ENCODE results near the gene OR2T27. TPM values are rescaled to one million over a fixed set of nuclear protein-coding genes. Genes with fewer than 3 reads are reported as not detected.

OR2T27 gene
- total RNA-seq, 4 donors from 2014 or later = not detected

GRCh38 chr1:248696774-248697173 lies 41.4 kb upstream of the OR2T27 start:
- H3K4me3 ChIP-seq (ENCODE audit: low read depth, poor library complexity, severe bottlenecking) = no peak overlapping the region
- 71 to 74% methylated on average over 3 of the region's 3 CpGs for WGBS, 2 donors
- DNase-seq (ENCODE audit: low spot score in 2 of 2) = no peak
- no peak for TF ChIP-seq POLR2A (IDR thresholded peaks at IDR 0.05)
- no peak for TF ChIP-seq CTCF (IDR thresholded peaks at IDR 0.05)
- intact Hi-C loops (cut with DNase I; ENCODE audit: low total_unique reads) = no loop called here

- no peak overlapping the region for H3K4me3 ChIP-seq (ENCODE audit: low read depth, poor library complexity, severe bottlenecking)
- 68 to 74% methylated on average over 3 of the region's 3 CpGs for WGBS, 2 donors
- intact Hi-C loops (cut with DNase I; ENCODE audit: low total_unique reads) = no loop called here
- no peak for DNase-seq (ENCODE audit: low spot score in 2 of 2)
- TF ChIP-seq POLR2A (IDR thresholded peaks at IDR 0.05) (no peak), CTCF (IDR thresholded peaks at IDR 0.05) (no peak)
These were observed 40.9 kb upstream of the OR2T27 start for GRCh38 chr1:248696261-248696660.

GRCh38 chr1:248695451-248696132 lies 40.3 kb upstream of the OR2T27 start:
- intact Hi-C loops (cut with DNase I; ENCODE audit: low total_unique reads) = no loop called here
- no peak overlapping the region for H3K4me3 ChIP-seq (ENCODE audit: low read depth, poor library complexity, severe bottlenecking)

GRCh38 chr1:248691567-248692155 lies 36.3 kb upstream of the OR2T27 start:
- 79 to 84% methylated on average over 45 to 48 of the region's 51 CpGs for WGBS, 2 donors
- intact Hi-C loops (cut with DNase I; ENCODE audit: low total_unique reads) = no loop called here
- TF ChIP-seq POLR2A (IDR thresholded peaks at IDR 0.05) (no peak), CTCF (IDR thresholded peaks at IDR 0.05) (no peak)
- DNase-seq (ENCODE audit: low spot score in 2 of 2) = no peak
- H3K4me3 ChIP-seq (ENCODE audit: low read depth, poor library complexity, severe bottlenecking) = no peak overlapping the region

More at GRCh38 chr1:248695451-248696132, 40.3 kb upstream of the OR2T27 start:
- 87 to 90% methylated on average over 13 of the region's 13 CpGs for WGBS, 2 donors
- TF ChIP-seq CTCF (IDR thresholded peaks at IDR 0.05) = no peak
- no peak for TF ChIP-seq POLR2A (IDR thresholded peaks at IDR 0.05)
- DNase-seq (ENCODE audit: low spot score in 2 of 2) = no peak

- 77 to 78% methylated on average over 4 of the region's 4 CpGs for WGBS, 2 donors
- intact Hi-C loops (cut with DNase I; ENCODE audit: low total_unique reads) = no loop called here
- no peak for DNase-seq (ENCODE audit: low spot score in 2 of 2)
- no peak overlapping the region for H3K4me3 ChIP-seq (ENCODE audit: low read depth, poor library complexity, severe bottlenecking)
- no peak for TF ChIP-seq CTCF (IDR thresholded peaks at IDR 0.05)
These were observed 33.4 kb upstream of the OR2T27 start for GRCh38 chr1:248688527-248689298.

All from lower leg skin (tissue), 4 donors.